ENCODE data around the gene VPS13D. TPM values are rescaled to one million over a fixed set of nuclear protein-coding genes. Genes with fewer than 3 reads are reported as not detected.

Gene VPS13D
- total and polyA plus RNA-seq, 10 of the 15 experiments (the other 5 are each of a cell fraction or from before 2014, with no cell fraction given): 1.4 to 16.9 (median 8.5) TPM

DNA sequence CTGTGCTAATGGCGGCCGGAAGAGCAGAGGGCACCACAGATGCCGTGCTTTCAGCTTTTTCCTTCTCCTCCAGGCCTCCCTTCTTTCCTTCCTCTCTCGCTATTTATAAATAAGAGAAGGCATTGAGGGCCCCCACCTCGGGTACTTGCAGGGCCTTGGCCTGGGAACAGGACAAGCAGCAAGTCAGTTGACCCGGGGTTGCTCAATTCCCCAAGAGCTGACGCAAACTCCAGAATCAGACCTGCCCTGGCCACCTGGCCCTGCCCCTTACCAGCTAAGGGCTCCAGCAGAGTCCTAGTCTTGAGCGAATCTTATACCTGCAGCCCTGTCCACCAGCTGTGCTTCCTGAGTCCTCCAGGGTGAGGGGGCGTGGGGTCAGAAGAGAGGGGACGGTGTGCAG, 49.5 kb upstream of the VPS13D start:
- Histone ChIP-seq H3K27ac (ENCODE audit: control insufficient read depth, insufficient read depth) (no peak overlapping the region), H3K4me2 (ENCODE audit: control insufficient read depth, insufficient read depth) (no peak overlapping the region), H3K4me1 (ENCODE audit: control insufficient read depth, insufficient read depth, low read length) (peaks cover 41% of the 10 kb centered on the region), H3K9ac (ENCODE audit: control insufficient read depth, insufficient read depth, low read length) (no peak overlapping the region), H3K27me3 (replicated peaks in 1 of 2; ENCODE audit: control insufficient read depth in 2 of 2, insufficient read depth in 2 of 2, low read length in 1 of 2) (no peaks in the 10 kb centered on the region), H2AFZ (ENCODE audit: control insufficient read depth, low read depth, low read length) (no peak overlapping the region), H4K20me1 (ENCODE audit: control insufficient read depth, insufficient read depth) (0 out of 2 replicates have a peak, but pooled peaks cover 5% of the 10 kb centered on the region), H3K4me3 (no peak overlapping the region), H3K9me3 (replicated peaks; ENCODE audit: control insufficient read depth, insufficient read depth, low read length) (no peaks in the 10 kb centered on the region), H3K79me2 (ENCODE audit: control insufficient read depth, insufficient read depth, low read length) (peaks cover 50% of the 10 kb centered on the region), H3K36me3 (ENCODE audit: control insufficient read depth in 2 of 2, insufficient read depth in 2 of 2, low read length in 1 of 2) (peaks cover 9 to 10% of the 10 kb centered on the region in 2 experiments)
- no TSS peak for BruUV-seq (replicated peaks)
- TF ChIP-seq WRNIP1 (IDR thresholded peaks at IDR 0.05; ENCODE audit: borderline replicate concordance, low read depth, low read length) (no peak), MTA3 (IDR thresholded peaks at IDR 0.05; ENCODE audit: borderline replicate concordance, low read length) (no peak), ZZZ3 (IDR thresholded peaks at IDR 0.05; ENCODE audit: control insufficient read depth, insufficient read length, low read depth) (no peak), ZSCAN29 (IDR thresholded peaks at IDR 0.05) (no peak), IKZF2 (IDR thresholded peaks at IDR 0.05) (no peak), TARDBP (IDR thresholded peaks at IDR 0.05; ENCODE audit: borderline replicate concordance) (no peak), CREB1 (IDR thresholded peaks at IDR 0.05; ENCODE audit: low read depth) (no peak), IKZF1 (conservative IDR thresholded peaks at IDR 0.05) (no peak), CHD1 (IDR thresholded peaks at IDR 0.05; ENCODE audit: low read depth, low read length) (no peak)
- TF ChIP-seq, protein P1, sequence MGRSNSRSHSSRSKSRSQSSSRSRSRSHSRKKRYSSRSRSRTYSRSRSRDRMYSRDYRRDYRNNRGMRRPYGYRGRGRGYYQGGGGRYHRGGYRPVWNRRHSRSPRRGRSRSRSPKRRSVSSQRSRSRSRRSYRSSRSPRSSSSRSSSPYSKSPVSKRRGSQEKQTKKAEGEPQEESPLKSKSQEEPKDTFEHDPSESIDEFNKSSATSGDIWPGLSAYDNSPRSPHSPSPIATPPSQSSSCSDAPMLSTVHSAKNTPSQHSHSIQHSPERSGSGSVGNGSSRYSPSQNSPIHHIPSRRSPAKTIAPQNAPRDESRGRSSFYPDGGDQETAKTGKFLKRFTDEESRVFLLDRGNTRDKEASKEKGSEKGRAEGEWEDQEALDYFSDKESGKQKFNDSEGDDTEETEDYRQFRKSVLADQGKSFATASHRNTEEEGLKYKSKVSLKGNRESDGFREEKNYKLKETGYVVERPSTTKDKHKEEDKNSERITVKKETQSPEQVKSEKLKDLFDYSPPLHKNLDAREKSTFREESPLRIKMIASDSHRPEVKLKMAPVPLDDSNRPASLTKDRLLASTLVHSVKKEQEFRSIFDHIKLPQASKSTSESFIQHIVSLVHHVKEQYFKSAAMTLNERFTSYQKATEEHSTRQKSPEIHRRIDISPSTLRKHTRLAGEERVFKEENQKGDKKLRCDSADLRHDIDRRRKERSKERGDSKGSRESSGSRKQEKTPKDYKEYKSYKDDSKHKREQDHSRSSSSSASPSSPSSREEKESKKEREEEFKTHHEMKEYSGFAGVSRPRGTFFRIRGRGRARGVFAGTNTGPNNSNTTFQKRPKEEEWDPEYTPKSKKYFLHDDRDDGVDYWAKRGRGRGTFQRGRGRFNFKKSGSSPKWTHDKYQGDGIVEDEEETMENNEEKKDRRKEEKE (IDR thresholded peaks at IDR 0.05): no peak
- POLR2A ChIA-PET: no interaction called here
- intact Hi-C loops (cut with micrococcal nuclease; ENCODE audit: unreplicated experiment) (no loop called here), in situ Hi-C loops (cut with MboI) (no loop called here)
- RAD21 ChIA-PET (ENCODE audit: unreplicated experiment): interaction anchor here (1.8 kb wide), 1 partner anchor 55 kb away, joined by 5 read pairs; no protein-coding TSS in a partner anchor
- WGBS (ENCODE audit: insufficient coverage, insufficient replicate concordance, low lambda C conversion rate, missing lambda C conversion rate): 76% methylated on average over 10 of the region's 10 CpGs
- CTCF ChIA-PET: interaction anchor here (0.9 to 1.4 kb wide), 2 partner anchors 11 to 20 kb away, joined by 3 read pairs; no protein-coding TSS in a partner anchor
- ATAC-seq (no peak), DNase-seq (ENCODE audit: low read depth, low spot score) (no peak), FAIRE-seq (no peak)
- SMC1A ChIA-PET (ENCODE audit: uncharacterized antibody, unreplicated experiment): no interaction called here
